Erythroblast (primary cell): ENCODE measurements around the gene CENPM.

Experiments used
- GATA1 ChIP-seq: IDR thresholded peaks from 2 replicates; pipeline ENCODE4 v1.6.1; 2011; ENCODE audit warnings: low read depth, mild to moderate bottlenecking, control low read depth, low read length, moderate library complexity
- POLR2A ChIP-seq: IDR thresholded peaks from 2 replicates; pipeline ENCODE4 v1.6.1; 2011; ENCODE audit warnings: mild to moderate bottlenecking, low read length

- no peak for TF ChIP-seq POLR2A
- no peak for TF ChIP-seq GATA1
These were observed 27.4 kb downstream of the CENPM start for GRCh38 chr22:41919357-41920224.
